Raji (cell line): ENCODE data around the gene IL1A.

Experiments used
- POLR2A ChIP-seq: IDR thresholded peaks from 2 replicates; pipeline ENCODE4 v1.6.1; 2011; ENCODE audit warnings: low read depth, low read length, control low read depth; ENCODE audit not compliant: insufficient read depth

The IL1A gene

GRCh38 chr2:112762276-112762675, 22.0 kb downstream of the IL1A start:
- TF ChIP-seq POLR2A, result no peak

GRCh38 chr2:112760149-112760548, 24.1 kb downstream of the IL1A start:
- TF ChIP-seq POLR2A, result no peak

GRCh38 chr2:112758711-112759110, 25.6 kb downstream of the IL1A start:
- no peak for TF ChIP-seq POLR2A

- no peak for TF ChIP-seq POLR2A
Measured at GRCh38 chr2:112757265-112757664, 27.0 kb downstream of the IL1A start.

- no peak for TF ChIP-seq POLR2A
Measured at GRCh38 chr2:112756207-112756606, 28.1 kb downstream of the IL1A start.

GRCh38 chr2:112755444-112755843, 28.8 kb downstream of the IL1A start:
- TF ChIP-seq POLR2A, result no peak

GRCh38 chr2:112754564-112754963, 29.7 kb downstream of the IL1A start:
- TF ChIP-seq POLR2A, result no peak

GRCh38 chr2:112752667-112753066, 31.6 kb downstream of the IL1A start:
- TF ChIP-seq POLR2A, result no peak

- no peak for TF ChIP-seq POLR2A
Measured at GRCh38 chr2:112751451-112752197, 32.7 kb downstream of the IL1A start.

GRCh38 chr2:112750560-112750843, 33.8 kb downstream of the IL1A start:
- TF ChIP-seq POLR2A, result no peak

GRCh38 chr2:112749755-112750559, 34.3 kb downstream of the IL1A start:
- TF ChIP-seq POLR2A, result no peak

- no peak for TF ChIP-seq POLR2A
Measured at GRCh38 chr2:112740527-112740926, 43.8 kb downstream of the IL1A start.

- no peak for TF ChIP-seq POLR2A
Measured at GRCh38 chr2:112737542-112738232, 46.6 kb downstream of the IL1A start.

- TF ChIP-seq POLR2A, result no peak
Measured at GRCh38 chr2:112733871-112734270, 50.4 kb downstream of the IL1A start.

GRCh38 chr2:112733456-112733855, 50.8 kb downstream of the IL1A start:
- no peak for TF ChIP-seq POLR2A

- TF ChIP-seq POLR2A, result no peak
Measured at GRCh38 chr2:112731479-112731878, 52.8 kb downstream of the IL1A start.
